ENCODE results near the gene SPINT2.
"Not testable (repeated sequence)": the region's sequence is repeated elsewhere in the genome, so short reads cannot be mapped to it uniquely, and the experiment has no call there.

The SPINT2 gene

DNA sequence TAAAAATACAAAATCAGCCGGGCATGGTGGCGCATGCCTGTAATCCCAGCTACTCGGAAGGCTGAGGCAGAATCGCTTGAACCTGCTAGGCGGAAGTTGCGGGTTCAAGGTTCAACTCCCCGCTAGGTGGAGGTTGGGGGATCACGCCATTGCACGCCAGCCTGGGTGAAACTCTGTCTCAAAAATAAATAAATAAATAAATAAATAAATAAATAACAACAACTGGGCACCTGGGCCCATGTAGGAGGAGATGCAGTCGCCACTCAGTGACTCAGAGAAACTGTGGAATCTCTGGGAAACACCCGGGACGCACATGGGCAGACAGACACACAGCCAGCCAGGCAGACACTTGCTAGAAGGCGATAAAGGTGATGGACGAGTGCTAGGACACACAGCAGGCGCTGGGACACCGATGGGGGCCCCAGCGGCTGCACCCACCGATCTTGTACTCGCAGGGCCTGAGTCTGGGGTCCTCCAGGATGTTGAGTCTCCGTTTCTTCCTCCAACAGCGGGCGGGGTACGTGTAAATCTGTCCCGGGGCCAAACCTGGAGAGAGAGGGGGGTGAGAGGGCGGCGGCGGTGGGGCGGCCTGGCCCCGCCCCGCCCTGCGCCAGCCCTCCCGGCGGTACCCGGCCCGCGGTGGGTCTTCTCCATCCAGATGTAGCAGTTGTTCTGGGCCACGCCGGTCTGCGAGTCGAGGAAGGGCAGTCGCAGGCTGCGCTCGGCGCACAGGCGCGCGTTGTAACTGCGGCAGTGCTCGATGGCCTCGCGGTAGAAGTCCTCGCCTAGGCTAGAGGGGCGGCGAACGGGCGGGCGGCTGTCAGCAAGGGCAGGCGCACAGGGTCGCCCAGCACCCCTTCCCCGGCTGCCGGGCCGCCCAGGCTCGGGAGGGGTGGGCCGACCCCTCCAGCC, 42.2 kb upstream of the SPINT2 start:
- Histone ChIP-seq H3K36me3 (replicated peaks) (no peaks in the 10 kb centered on the region), H3K4me3 (ENCODE audit: low read depth, low read length) (no peak overlapping the region), H3K27ac (no peak overlapping the region), H3K27me3 (replicated peaks) (no peaks in the 10 kb centered on the region)
- TF ChIP-seq, protein P1, sequence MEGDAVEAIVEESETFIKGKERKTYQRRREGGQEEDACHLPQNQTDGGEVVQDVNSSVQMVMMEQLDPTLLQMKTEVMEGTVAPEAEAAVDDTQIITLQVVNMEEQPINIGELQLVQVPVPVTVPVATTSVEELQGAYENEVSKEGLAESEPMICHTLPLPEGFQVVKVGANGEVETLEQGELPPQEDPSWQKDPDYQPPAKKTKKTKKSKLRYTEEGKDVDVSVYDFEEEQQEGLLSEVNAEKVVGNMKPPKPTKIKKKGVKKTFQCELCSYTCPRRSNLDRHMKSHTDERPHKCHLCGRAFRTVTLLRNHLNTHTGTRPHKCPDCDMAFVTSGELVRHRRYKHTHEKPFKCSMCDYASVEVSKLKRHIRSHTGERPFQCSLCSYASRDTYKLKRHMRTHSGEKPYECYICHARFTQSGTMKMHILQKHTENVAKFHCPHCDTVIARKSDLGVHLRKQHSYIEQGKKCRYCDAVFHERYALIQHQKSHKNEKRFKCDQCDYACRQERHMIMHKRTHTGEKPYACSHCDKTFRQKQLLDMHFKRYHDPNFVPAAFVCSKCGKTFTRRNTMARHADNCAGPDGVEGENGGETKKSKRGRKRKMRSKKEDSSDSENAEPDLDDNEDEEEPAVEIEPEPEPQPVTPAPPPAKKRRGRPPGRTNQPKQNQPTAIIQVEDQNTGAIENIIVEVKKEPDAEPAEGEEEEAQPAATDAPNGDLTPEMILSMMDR (IDR thresholded peaks at IDR 0.05; ENCODE audit: low read depth, low read length, missing control alignments) = no peak
- in situ Hi-C loops (cut with HindIII; ENCODE audit: low pct_ligation_motif_present, low sequenced_read_pairs) = no loop called here
- no peak for DNase-seq

DNA sequence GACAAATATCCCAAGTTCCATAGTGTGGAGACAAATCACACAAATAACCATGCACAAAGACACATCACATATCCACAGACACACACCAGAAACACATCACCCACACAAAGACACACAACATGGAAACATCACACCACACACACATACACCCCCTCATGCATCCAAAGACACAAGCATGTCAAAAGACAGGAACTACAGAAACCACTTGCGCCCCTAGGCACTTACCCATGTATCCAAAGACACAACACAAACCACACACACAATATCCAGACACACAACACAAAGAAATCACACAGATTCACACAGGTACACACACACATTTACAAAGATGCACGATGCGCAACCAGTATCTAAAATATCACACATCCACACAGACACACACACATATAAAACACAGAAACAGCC, 41.3 kb upstream of the SPINT2 start:
- no peaks in the 10 kb centered on the region for H3K27me3 ChIP-seq (replicated peaks)
- TF ChIP-seq, protein P1 (IDR thresholded peaks at IDR 0.05; ENCODE audit: low read depth, low read length, missing control alignments) = no peak
- H3K4me3 ChIP-seq (ENCODE audit: low read depth, low read length) = no peak overlapping the region
- no peak for DNase-seq
- H3K27ac ChIP-seq = no peak overlapping the region
- H3K36me3 ChIP-seq (replicated peaks) = no peaks in the 10 kb centered on the region
- in situ Hi-C loops (cut with HindIII; ENCODE audit: low pct_ligation_motif_present, low sequenced_read_pairs) = no loop called here

DNA sequence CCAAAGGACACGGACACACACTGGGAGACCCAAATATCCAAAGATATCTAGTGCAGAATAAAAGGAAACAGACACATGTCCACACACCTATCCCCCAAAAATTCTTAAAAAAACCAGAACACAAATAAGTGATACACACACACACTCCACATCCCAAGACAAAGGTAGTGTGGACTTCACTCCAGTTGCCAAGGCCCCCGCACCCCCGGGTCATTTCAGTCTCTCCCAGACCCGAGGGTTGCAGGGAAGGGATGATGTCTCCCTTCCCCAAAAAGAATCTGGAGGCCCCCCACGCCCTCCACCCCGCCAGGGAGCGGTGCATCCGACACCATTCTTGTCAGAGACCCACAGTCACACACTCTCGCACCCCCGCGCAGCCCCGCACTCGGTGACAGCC, 40.8 kb upstream of the SPINT2 start:
- Histone ChIP-seq H3K27ac (no peak overlapping the region), H3K36me3 (replicated peaks) (no peaks in the 10 kb centered on the region), H3K4me3 (ENCODE audit: low read depth, low read length) (peak overlapping the region; percentile 67), H3K27me3 (replicated peaks) (no peaks in the 10 kb centered on the region)
- DNase-seq = no peak
- TF ChIP-seq, protein P1 (IDR thresholded peaks at IDR 0.05; ENCODE audit: low read depth, low read length, missing control alignments) = no peak
- in situ Hi-C loops (cut with HindIII; ENCODE audit: low pct_ligation_motif_present, low sequenced_read_pairs) = no loop called here

DNA sequence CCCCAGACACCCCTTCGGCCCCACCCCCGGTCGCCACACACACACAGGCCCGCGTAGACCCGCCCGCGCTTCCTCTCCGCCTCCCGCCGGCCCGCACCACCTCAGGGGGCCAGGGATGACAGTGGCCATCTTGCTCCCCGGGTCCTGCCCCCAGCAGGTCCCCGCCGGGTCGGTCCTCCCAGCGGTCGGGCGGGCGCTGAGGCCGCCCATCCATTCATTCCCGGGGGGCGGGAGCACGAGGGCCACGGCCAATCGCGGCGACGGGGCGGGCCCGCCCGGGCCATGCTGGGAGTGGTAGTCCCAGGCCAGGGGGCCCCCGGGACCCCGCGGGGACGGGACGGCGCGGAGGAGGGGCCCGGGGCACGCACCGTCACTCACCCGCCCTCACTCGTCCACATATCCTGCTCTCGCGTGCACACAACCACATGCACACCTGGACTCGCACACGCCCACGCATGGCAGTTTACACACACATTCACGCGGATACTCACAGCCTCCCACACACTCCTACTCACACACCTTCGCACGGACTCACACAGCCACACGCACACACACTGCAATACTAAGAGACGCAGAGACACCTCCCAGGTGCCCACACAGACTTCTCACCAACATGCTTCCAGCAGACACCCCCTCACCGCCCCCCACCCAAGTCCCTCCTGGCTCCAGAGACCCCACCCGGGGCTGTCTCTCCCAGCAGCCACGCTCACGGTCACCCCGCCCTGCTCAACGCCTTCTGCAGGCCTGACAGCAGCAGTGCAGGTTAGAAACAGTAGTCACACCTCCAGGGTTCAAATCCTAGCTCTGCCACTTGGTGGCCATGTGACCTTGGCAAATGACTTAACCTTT, 40.1 kb upstream of the SPINT2 start, which contains the start of gene DPF1:
Gene DPF1, minus strand, starts transcription at position 209 of the 849 bp plus-strand sequence. Its CDS starts 80 bp downstream, at position 129.
- H3K27me3 ChIP-seq (replicated peaks) = no peaks in the 10 kb centered on the region
- in situ Hi-C loops (cut with HindIII; ENCODE audit: low pct_ligation_motif_present, low sequenced_read_pairs) = no loop called here
- peak within 1 kb of the TSS; percentile 67 for H3K4me3 ChIP-seq (ENCODE audit: low read depth, low read length)
- H3K36me3 ChIP-seq (replicated peaks) = no peaks in the 10 kb centered on the region
- H3K27ac ChIP-seq = no peak within 1 kb of the TSS
- TF ChIP-seq, protein P1 (IDR thresholded peaks at IDR 0.05; ENCODE audit: low read depth, low read length, missing control alignments) = peak; percentile 45
- peak; percentile 70 for DNase-seq

DNA sequence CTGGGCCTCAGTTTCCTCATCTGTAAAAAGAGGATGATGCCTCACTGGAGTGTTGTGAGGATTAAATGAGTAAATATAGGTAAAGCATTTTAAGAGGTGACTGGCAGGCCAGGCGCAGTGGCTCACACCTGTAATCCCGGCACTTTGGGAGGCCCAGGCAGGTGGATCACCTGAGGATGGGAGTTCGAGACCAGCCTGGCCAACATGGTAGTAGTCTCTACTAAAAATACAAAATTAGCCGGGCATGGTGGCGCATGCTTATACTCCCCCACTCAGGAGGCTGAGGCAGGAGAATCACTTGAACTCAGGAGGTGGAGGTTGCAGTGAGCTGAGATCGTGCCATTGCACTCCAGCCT, 39.5 kb upstream of the SPINT2 start:
- H3K27ac ChIP-seq; H3K27me3 ChIP-seq (replicated peaks); in situ Hi-C loops (cut with HindIII; ENCODE audit: low pct_ligation_motif_present, low sequenced_read_pairs); H3K4me3 ChIP-seq (ENCODE audit: low read depth, low read length); DNase-seq; H3K36me3 ChIP-seq (replicated peaks): not testable (repeated sequence)
